B cell (primary cell): ENCODE results near the gene CCDC88B. TPM values are rescaled to one million over a fixed set of nuclear protein-coding genes. Genes with fewer than 3 reads are reported as not detected.

Source experiments
- ATAC-seq: fragments of 200-7000 bp; cut with Tn5 transposase; one replicate; pipeline ENCODE4 v1.10.0; 2021; ENCODE audit warnings: low read depth, mild to moderate bottlenecking, moderate number of reproducible peaks, moderate library complexity
- CTCF ChIA-PET: fragments of 350-600 bp; sonication (Branson Sonifier 250); formaldehyde crosslinking; loops from one replicate; lab custom pipeline; 2021; ENCODE audit warnings: antibody characterized with exemption, inconsistent platforms; lab: Charles Lee
- POLR2A ChIA-PET: fragments of 350-600 bp; sonication (Branson Sonifier 250); formaldehyde crosslinking; loops from one replicate; lab custom pipeline; 2021; ENCODE audit warnings: antibody characterized with exemption; lab: Charles Lee
- DNase-seq: peaks from one replicate; pipeline ENCODE4 v3.0.0; 2013
- H2AFZ ChIP-seq: 2 replicates; pipeline ENCODE4 v1.6.1; 2012; ENCODE audit warnings: mild to moderate bottlenecking, low read depth, low read length; ENCODE audit not compliant: insufficient read depth, poor library complexity, severe bottlenecking
- H3K27ac ChIP-seq, 2 donors: 1 replicate in 1 of 2; 2 replicates in 1 of 2; pipeline ENCODE4 v1.5.1; 2012 to 2013; ENCODE audit warnings: low read length in 2 of 2, mild to moderate bottlenecking in 2 of 2, moderate library complexity in 1 of 2
- H3K27me3 ChIP-seq, 4 experiments: fragments of 200-600 bp in 1 of 4; sonication (generic) in 1 of 4; replicated peaks in 1 of 4; 1 replicate in 2 of 4; 2 replicates in 2 of 4; pipeline versions ENCODE4 v1.6.1 to v1.7.0; 2013 to 2016; ENCODE audit warnings: low read length in 3 of 4, mild to moderate bottlenecking in 2 of 4, mixed read lengths in 1 of 4, moderate library complexity in 1 of 4; ENCODE audit not compliant: insufficient read depth in 4 of 4, control insufficient read depth in 3 of 4; ENCODE audit errors: control extremely low read depth in 1 of 4
- H3K36me3 ChIP-seq, 2 experiments: replicated peaks in 1 of 2; 1 replicate in 1 of 2; 2 replicates in 1 of 2; pipeline versions ENCODE4 v1.6.1 to v1.7.1; 2013; ENCODE audit warnings: low read length in 1 of 2; ENCODE audit not compliant: insufficient read depth in 2 of 2, control insufficient read depth in 1 of 2; ENCODE audit errors: control extremely low read depth in 1 of 2, extremely low read depth in 1 of 2
- H3K4me1 ChIP-seq, 2 donors: fragments of 200-600 bp in 1 of 2; sonication (generic) in 1 of 2; 1 replicate in 1 of 2; 2 replicates in 1 of 2; pipeline versions ENCODE4 v1.5.1 to v1.6.1; 2013 to 2017; ENCODE audit warnings: low read length in 2 of 2; ENCODE audit not compliant: control insufficient read depth in 2 of 2, insufficient read depth in 2 of 2
- H3K4me2 ChIP-seq: replicated peaks from 2 replicates; pipeline ENCODE3; 2012; ENCODE audit warnings: mild to moderate bottlenecking, low read depth, low read length; ENCODE audit not compliant: poor library complexity, severe bottlenecking
- H3K4me3 ChIP-seq, 5 experiments: fragments of 200-600 bp in 1 of 5; sonication (generic) in 1 of 5; 1 replicate in 3 of 5; 2 replicates in 2 of 5; pipeline versions ENCODE4 v1.5.1 to v1.7.0; 2011 to 2016; ENCODE audit warnings: low read length in 4 of 5, mild to moderate bottlenecking in 4 of 5, low read depth in 2 of 5, control low read depth in 1 of 5, moderate library complexity in 1 of 5; ENCODE audit not compliant: insufficient read depth in 1 of 5; ENCODE audit errors: control extremely low read depth in 1 of 5, extremely low read depth in 1 of 5
- H3K79me2 ChIP-seq: fragments of 200-600 bp; sonication (generic); one replicate; pipeline ENCODE4 v1.6.0; 2016; ENCODE audit warnings: low read length; ENCODE audit not compliant: control insufficient read depth, insufficient read depth
- H3K9ac ChIP-seq: fragments of 200-600 bp; sonication (generic); 2 replicates; pipeline ENCODE4 v1.6.1; 2017; ENCODE audit warnings: mild to moderate bottlenecking, low read length, moderate library complexity
- H3K9me3 ChIP-seq, 3 donors: one replicate each; pipeline versions ENCODE4 v1.6.1 to v1.7.1; 2013; ENCODE audit warnings: low read length in 2 of 3; ENCODE audit not compliant: control insufficient read depth in 2 of 3, insufficient read depth in 1 of 3; ENCODE audit errors: control extremely low read depth in 1 of 3
- H4K20me1 ChIP-seq: 2 replicates; pipeline ENCODE4 v1.6.0; 2012; ENCODE audit warnings: mild to moderate bottlenecking, low read length; ENCODE audit not compliant: insufficient read depth, control insufficient read depth, poor library complexity, severe bottlenecking
- H3K27ac Mint-ChIP-seq: one replicate; pipeline ENCODE4 v1.8.0; 2021; ENCODE audit warnings: mixed read lengths
- H3K27me3 Mint-ChIP-seq: one replicate; pipeline ENCODE4 v1.8.0; 2021; ENCODE audit warnings: mixed read lengths
- H3K4me1 Mint-ChIP-seq: one replicate; pipeline ENCODE4 v1.8.0; 2021; ENCODE audit warnings: mixed read lengths
- H3K4me3 Mint-ChIP-seq: one replicate; pipeline ENCODE4 v1.8.0; 2021; ENCODE audit warnings: mixed read lengths
- H3K9me3 Mint-ChIP-seq: one replicate; pipeline ENCODE4 v1.8.0; 2022; ENCODE audit warnings: mixed read lengths; ENCODE audit not compliant: insufficient read depth
- CTCF ChIP-seq: fragments of 200-600 bp; IDR thresholded peaks from one replicate; pipeline ENCODE4 v1.8.0; 2022; ENCODE audit warnings: antibody characterized with exemption, mild to moderate bottlenecking
- EZH2 ChIP-seq: IDR thresholded peaks from 2 replicates; pipeline ENCODE4 v1.6.1; 2012; ENCODE audit warnings: borderline replicate concordance, low read depth, mild to moderate bottlenecking, moderate library complexity, low read length; ENCODE audit not compliant: insufficient read depth, poor library complexity, severe bottlenecking
- WGBS: methylation state at CpG from one replicate; pipeline ENCODE4 v1.1.5; 2013; ENCODE audit warnings: missing lambda C conversion rate; ENCODE audit not compliant: insufficient coverage; 5-methylcytosine and 5-hydroxymethylcytosine counted together
- intact Hi-C: fragments of 100-400 bp; cut with micrococcal nuclease; formaldehyde crosslinking; loops from one replicate; pipeline ENCODE4 v1.10.0; 2022
- polyA plus RNA-seq: library from polyadenylated mRNA; depleted of rRNA; stranded (reverse); fragments of >200 nt; gene quantifications from 2 replicates; pipeline ENCODE4 v1.2.3, GENCODE V29; 2012
- small RNA-seq: library from RNA; depleted of rRNA; stranded (forward); fragments of <200 nt; gene quantifications from one replicate; pipeline ENCODE3, GENCODE V24; 2012; ENCODE audit warnings: low replicate concordance, low read depth; ENCODE audit not compliant: insufficient read length
- total RNA-seq, 2 donors: library from RNA; stranded (reverse); fragments of 120-200 nt in 1 of 2; gene quantifications; 1 replicate in 1 of 2; 2 replicates in 1 of 2; pipeline versions ENCODE4 v1.2.3 to v1.2.4, GENCODE V29; 2013 to 2022

CCDC88B gene
- total and polyA plus RNA-seq, 2 donors (not counting 1 experiment from before 2014, with no cell fraction given), result 172 to 208 TPM

- Histone ChIP-seq H4K20me1 (no peaks in the 10 kb centered on the region), H3K9ac (no peak overlapping the region), H3K36me3 (no peaks in the 10 kb centered on the region), H3K9me3 (peaks cover 0 to 6% (median 0%) of the 10 kb centered on the region in 3 donors), H3K4me1 (no peaks in the 10 kb centered on the region), H3K4me2 (no peak overlapping the region), H2AFZ (no peak overlapping the region), H3K27me3 (peaks cover 0 to 9% (median 4%) of the 10 kb centered on the region in 4 experiments), H3K79me2 (no peaks in the 10 kb centered on the region), H3K4me3 (no peak overlapping the region), H3K27ac (no peak overlapping the region)
- H3K4me1 Mint-ChIP-seq, result no peaks in the 10 kb centered on the region
- DNase-seq (no peak), ATAC-seq (no peak)
- TF ChIP-seq EZH2 (no peak), CTCF (no peak)
- no peaks in the 10 kb centered on the region for H3K9me3 Mint-ChIP-seq
- intact Hi-C loops, result no loop called here
- no peak overlapping the region for H3K4me3 Mint-ChIP-seq
- no peak overlapping the region for H3K27ac Mint-ChIP-seq
- POLR2A ChIA-PET, result no interaction called here
- CTCF ChIA-PET, result interaction anchor here (0.6 kb wide), 1 partner anchor 296 kb away, joined by 3 read pairs; no protein-coding TSS in a partner anchor
- 60% methylated on average over 9 of the region's 10 CpGs for WGBS
- H3K27me3 Mint-ChIP-seq, result peaks cover 22% of the 10 kb centered on the region
Measured at GRCh38 chr11:64406221-64406946, 66.4 kb downstream of the CCDC88B start.

Small RNA genes within 50 kb of the gene (small RNA-seq; reads per million reads assigned to genes)
- gene MIR1237 (not detected), gene MIR7155 (not detected), gene RF00019 (not detected)

Other genes starting within 250 kb of the CCDC88B start
- 6.8 and 8.6 TPM in 2 replicates for gene MACROD1, start 174.1 kb upstream of the CCDC88B start, total RNA-seq
- 2.7 and 3.6 TPM in 2 replicates for gene MACROD1, start 174.1 kb upstream of the CCDC88B start, polyA plus RNA-seq
- 78.7 and 87.8 TPM in 2 replicates for gene STIP1, start 154.0 kb upstream of the CCDC88B start, total RNA-seq
- 42.1 and 49.8 TPM in 2 replicates for gene STIP1, start 154.0 kb upstream of the CCDC88B start, polyA plus RNA-seq
- 96.2 and 106 TPM in 2 replicates for gene FERMT3, start 133.5 kb upstream of the CCDC88B start, total RNA-seq
- gene FERMT3, start 133.5 kb upstream of the CCDC88B start, polyA plus RNA-seq, result 152 and 170 TPM in 2 replicates
- 59.6 and 62.0 TPM in 2 replicates for gene TRPT1, start 114.0 kb upstream of the CCDC88B start, total RNA-seq
- 112 and 145 TPM in 2 replicates for gene TRPT1, start 114.0 kb upstream of the CCDC88B start, polyA plus RNA-seq
- gene NUDT22, start 113.9 kb upstream of the CCDC88B start, total RNA-seq, result 97.2 and 104 TPM in 2 replicates
- 109 and 139 TPM in 2 replicates for gene NUDT22, start 113.9 kb upstream of the CCDC88B start, polyA plus RNA-seq
- 65.9 and 74.4 TPM in 2 replicates for gene DNAJC4, start 109.7 kb upstream of the CCDC88B start, total RNA-seq
- gene DNAJC4, start 109.7 kb upstream of the CCDC88B start, polyA plus RNA-seq, result 93.1 and 105 TPM in 2 replicates
- gene VEGFB, start 105.6 kb upstream of the CCDC88B start, total RNA-seq, result 152 and 153 TPM in 2 replicates
- 56.4 and 64.6 TPM in 2 replicates for gene VEGFB, start 105.6 kb upstream of the CCDC88B start, polyA plus RNA-seq
- gene FKBP2, start 99.1 kb upstream of the CCDC88B start, total RNA-seq, result 23.7 and 25.7 TPM in 2 replicates
- 38.2 and 56.5 TPM in 2 replicates for gene FKBP2, start 99.1 kb upstream of the CCDC88B start, polyA plus RNA-seq
- 39.2 and 41.2 TPM in 2 replicates for gene PPP1R14B, start 93.3 kb upstream of the CCDC88B start, total RNA-seq
- 35.9 and 51.0 TPM in 2 replicates for gene PPP1R14B, start 93.3 kb upstream of the CCDC88B start, polyA plus RNA-seq
- 7.6 and 8.1 TPM in 2 replicates for gene PLCB3, start 88.7 kb upstream of the CCDC88B start, total RNA-seq
- 2.7 and 3.0 TPM in 2 replicates for gene PLCB3, start 88.7 kb upstream of the CCDC88B start, polyA plus RNA-seq
- gene BAD, start 55.5 kb upstream of the CCDC88B start, total RNA-seq, result 24.0 and 25.0 TPM in 2 replicates
- 22.7 and 39.1 TPM in 2 replicates for gene BAD, start 55.5 kb upstream of the CCDC88B start, polyA plus RNA-seq
- 62.5 and 66.1 TPM in 2 replicates for gene GPR137, start 54.4 kb upstream of the CCDC88B start, total RNA-seq
- 49.9 and 58.8 TPM in 2 replicates for gene GPR137, start 54.4 kb upstream of the CCDC88B start, polyA plus RNA-seq
- gene KCNK4, start 48.9 kb upstream of the CCDC88B start, total RNA-seq, result 0.32 and 0.39 TPM in 2 replicates
- 0.09 TPM in 1 of 2 replicates, not detected in the other for gene KCNK4, start 48.9 kb upstream of the CCDC88B start, polyA plus RNA-seq
- gene CATSPERZ, start 39.8 kb upstream of the CCDC88B start, total RNA-seq, result not detected in 2 replicates
- gene CATSPERZ, start 39.8 kb upstream of the CCDC88B start, polyA plus RNA-seq, result 0.39 TPM in 1 of 2 replicates, not detected in the other
- 39.6 and 43.1 TPM in 2 replicates for gene ESRRA, start 34.7 kb upstream of the CCDC88B start, total RNA-seq
- gene ESRRA, start 34.7 kb upstream of the CCDC88B start, polyA plus RNA-seq, result 16.3 and 19.5 TPM in 2 replicates
- 133 and 143 TPM in 2 replicates for gene TRMT112, start 22.6 kb upstream of the CCDC88B start, total RNA-seq
- 203 and 231 TPM in 2 replicates for gene TRMT112, start 22.6 kb upstream of the CCDC88B start, polyA plus RNA-seq
- gene PRDX5, start 22.1 kb upstream of the CCDC88B start, total RNA-seq, result 50.4 and 56.3 TPM in 2 replicates
- gene PRDX5, start 22.1 kb upstream of the CCDC88B start, polyA plus RNA-seq, result 95.5 and 96.9 TPM in 2 replicates
- 22.6 and 24.2 TPM in 2 replicates for gene RPS6KA4, start 19.0 kb downstream of the CCDC88B start, total RNA-seq
- gene RPS6KA4, start 19.0 kb downstream of the CCDC88B start, polyA plus RNA-seq, result 30.4 and 32.5 TPM in 2 replicates
- gene SLC22A11, start 215.7 kb downstream of the CCDC88B start, total RNA-seq, result not detected in 2 replicates
- not detected in 2 replicates for gene SLC22A11, start 215.7 kb downstream of the CCDC88B start, polyA plus RNA-seq